HG03432 (cell line): ENCODE data around the gene ZBTB5.
"Not testable (repeated sequence)": the region's sequence is repeated elsewhere in the genome, so short reads cannot be mapped to it uniquely, and the experiment has no call there.

ENCODE experiments used
- ATAC-seq: cut with Tn5 transposase; IDR thresholded peaks from one replicate; pipeline ENCODE4 v1.9.1; 2021; ENCODE audit warnings: mild to moderate bottlenecking, moderate library complexity; ENCODE audit not compliant: unreplicated experiment

Gene ZBTB5

GRCh38 chr9:37465249-37466036, at the start of gene ZBTB5:
ZBTB5 (minus strand) TSS chr9:37465450; CDS start chr9:37442551, 22,899 bp downstream.
- ATAC-seq: peak; percentile 79

- ATAC-seq: no peak
These were observed 49.7 kb upstream of the ZBTB5 start for GRCh38 chr9:37514999-37515398.

GRCh38 chr9:37514415-37514814, 49.2 kb upstream of the ZBTB5 start:
- not testable (repeated sequence) for ATAC-seq

GRCh38 chr9:37512437-37512836, 47.2 kb upstream of the ZBTB5 start:
- ATAC-seq: no peak

- no peak for ATAC-seq
These were observed 46.1 kb upstream of the ZBTB5 start for GRCh38 chr9:37511016-37512010.

- ATAC-seq: not testable (repeated sequence)
These were observed 44.8 kb upstream of the ZBTB5 start for GRCh38 chr9:37510053-37510452.

GRCh38 chr9:37509536-37509935, 44.3 kb upstream of the ZBTB5 start:
- no peak for ATAC-seq

GRCh38 chr9:37508834-37509206, 43.6 kb upstream of the ZBTB5 start:
- ATAC-seq: no peak

- ATAC-seq: no peak
These were observed 43.0 kb upstream of the ZBTB5 start for GRCh38 chr9:37508135-37508833.

GRCh38 chr9:37507566-37508134, 42.4 kb upstream of the ZBTB5 start:
- no peak for ATAC-seq

GRCh38 chr9:37504605-37505004, 39.4 kb upstream of the ZBTB5 start:
- no peak for ATAC-seq

GRCh38 chr9:37503736-37504135, 38.5 kb upstream of the ZBTB5 start:
- ATAC-seq: no peak

GRCh38 chr9:37501957-37502596, 36.8 kb upstream of the ZBTB5 start:
- no peak for ATAC-seq

GRCh38 chr9:37499297-37499696, 34.0 kb upstream of the ZBTB5 start:
- ATAC-seq: no peak

GRCh38 chr9:37498457-37498856, 33.2 kb upstream of the ZBTB5 start:
- no peak for ATAC-seq

GRCh38 chr9:37497320-37497719, 32.1 kb upstream of the ZBTB5 start:
- ATAC-seq: no peak

GRCh38 chr9:37496020-37496419, 30.8 kb upstream of the ZBTB5 start:
- no peak for ATAC-seq

- no peak for ATAC-seq
These were observed 30.3 kb upstream of the ZBTB5 start for GRCh38 chr9:37495571-37495970.

- no peak for ATAC-seq
These were observed 26.7 kb upstream of the ZBTB5 start for GRCh38 chr9:37491939-37492338.
